ENCODE results near the gene SRC.

The SRC gene

GRCh38 chr20:37382482-37383120 is 36.7 kb downstream of the SRC start:
- H3K36me3 ChIP-seq = peaks cover 56% of the 10 kb centered on the region
- DNase-seq = no peak
- no peaks in the 10 kb centered on the region for H3K27me3 ChIP-seq (ENCODE audit: insufficient read depth, low read depth, severe bottlenecking)
- H3K9me3 ChIP-seq (ENCODE audit: severe bottlenecking) = no peaks in the 10 kb centered on the region
- no peak overlapping the region for H3K27ac ChIP-seq
- TF ChIP-seq CTCF (IDR thresholded peaks at IDR 0.05; ENCODE audit: low read depth, low read length) = no peak
- no peak overlapping the region for H3K4me3 ChIP-seq (ENCODE audit: low read depth, low read length)

- Histone ChIP-seq H3K36me3 (peaks cover 56% of the 10 kb centered on the region), H3K27ac (no peak overlapping the region), H3K4me3 (ENCODE audit: low read depth, low read length) (no peak overlapping the region), H3K27me3 (ENCODE audit: insufficient read depth, low read depth, severe bottlenecking) (no peaks in the 10 kb centered on the region), H3K9me3 (ENCODE audit: severe bottlenecking) (no peaks in the 10 kb centered on the region)
- no peak for TF ChIP-seq CTCF (IDR thresholded peaks at IDR 0.05; ENCODE audit: low read depth, low read length)
- DNase-seq = no peak
These were observed 37.5 kb downstream of the SRC start for GRCh38 chr20:37383229-37383989.

GRCh38 chr20:37384683-37385174 is 38.8 kb downstream of the SRC start:
- peaks cover 61% of the 10 kb centered on the region for H3K36me3 ChIP-seq
- H3K9me3 ChIP-seq (ENCODE audit: severe bottlenecking) = no peaks in the 10 kb centered on the region
- H3K27me3 ChIP-seq (ENCODE audit: insufficient read depth, low read depth, severe bottlenecking) = no peaks in the 10 kb centered on the region
- peak; percentile 96 for TF ChIP-seq CTCF (IDR thresholded peaks at IDR 0.05; ENCODE audit: low read depth, low read length)
- H3K27ac ChIP-seq = no peak overlapping the region
- no peak overlapping the region for H3K4me3 ChIP-seq (ENCODE audit: low read depth, low read length)
- DNase-seq = peak; percentile 48

GRCh38 chr20:37385176-37385575 is 39.2 kb downstream of the SRC start:
- peaks cover 65% of the 10 kb centered on the region for H3K36me3 ChIP-seq
- no peak for DNase-seq
- H3K27ac ChIP-seq = no peak overlapping the region
- no peak overlapping the region for H3K4me3 ChIP-seq (ENCODE audit: low read depth, low read length)
- no peak for TF ChIP-seq CTCF (IDR thresholded peaks at IDR 0.05; ENCODE audit: low read depth, low read length)
- H3K27me3 ChIP-seq (ENCODE audit: insufficient read depth, low read depth, severe bottlenecking) = no peaks in the 10 kb centered on the region
- H3K9me3 ChIP-seq (ENCODE audit: severe bottlenecking) = no peaks in the 10 kb centered on the region

GRCh38 chr20:37385659-37386504 is 39.9 kb downstream of the SRC start:
- H3K36me3 ChIP-seq = peaks cover 67% of the 10 kb centered on the region

More at GRCh38 chr20:37385659-37386504, 39.9 kb downstream of the SRC start:
- Histone ChIP-seq H3K4me3 (ENCODE audit: low read depth, low read length) (no peak overlapping the region), H3K27ac (no peak overlapping the region), H3K27me3 (ENCODE audit: insufficient read depth, low read depth, severe bottlenecking) (no peaks in the 10 kb centered on the region), H3K9me3 (ENCODE audit: severe bottlenecking) (no peaks in the 10 kb centered on the region)
- TF ChIP-seq CTCF (IDR thresholded peaks at IDR 0.05; ENCODE audit: low read depth, low read length) = no peak
- DNase-seq = no peak

Measured in WERI-Rb-1 (cell line).